Gastrocnemius medialis (tissue), 4 donors: ENCODE results near the gene GRK7.

ENCODE experiments used
- POLR2A ChIP-seq, 2 donors: fragments of 450-650 bp; IDR thresholded peaks; one replicate each; pipeline ENCODE4 v1.6.1; 2017; ENCODE audit warnings: antibody characterized with exemption in 2 of 2, mild to moderate bottlenecking in 2 of 2, moderate library complexity in 2 of 2
- TF ChIP-seq, protein P1 (sequence below), 5 experiments: fragments of 450-650 bp in 3 of 5; fragments of 200-600 bp in 2 of 5; sonication (generic) in 2 of 5; IDR thresholded peaks in 4 of 5; conservative IDR thresholded peaks in 1 of 5; 1 replicate in 4 of 5; 2 replicates in 1 of 5; pipeline ENCODE4 v1.5.1; 2016 to 2019; ENCODE audit warnings: antibody characterized with exemption in 5 of 5, mild to moderate bottlenecking in 3 of 5, moderate library complexity in 3 of 5

DNA sequence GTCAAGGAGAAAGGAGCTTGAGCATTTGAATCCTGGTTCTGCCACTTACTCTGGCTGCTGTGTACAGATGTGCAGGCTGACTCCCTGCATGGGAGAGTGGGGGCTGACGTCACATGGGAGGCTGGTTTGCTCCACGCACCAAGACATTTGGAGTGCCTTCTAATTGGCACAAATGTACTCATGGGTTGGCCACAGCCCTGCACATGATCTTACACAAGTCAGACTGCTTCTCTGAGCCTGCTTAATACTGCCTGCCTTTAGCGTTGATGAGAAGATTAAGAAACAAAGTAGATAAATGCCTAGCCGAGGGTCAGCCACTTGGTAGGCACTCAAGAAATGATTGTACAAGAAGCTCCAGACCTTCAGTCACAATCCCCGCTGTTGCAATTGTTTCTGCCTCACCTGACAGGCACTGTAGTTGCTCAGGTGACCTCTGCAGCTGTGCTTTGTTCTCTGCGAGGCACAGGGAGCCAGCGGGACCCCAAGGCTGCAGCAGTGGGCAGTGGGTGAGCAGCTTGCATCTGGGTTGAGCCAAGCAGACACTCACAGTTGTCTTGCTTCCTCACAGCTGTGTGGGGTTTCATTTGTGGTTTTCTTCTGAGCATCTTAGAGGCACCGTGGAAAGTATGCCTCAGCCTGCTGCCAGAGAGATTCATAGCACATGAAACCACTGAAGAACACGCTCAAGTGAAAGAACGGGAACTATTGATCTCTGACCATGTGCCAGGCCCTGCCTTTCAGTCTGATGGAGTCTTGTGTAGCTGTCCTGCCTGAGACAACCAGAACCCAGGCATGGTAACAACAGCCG is 33.1 kb downstream of the GRK7 start:
- TF ChIP-seq, protein P1, sequence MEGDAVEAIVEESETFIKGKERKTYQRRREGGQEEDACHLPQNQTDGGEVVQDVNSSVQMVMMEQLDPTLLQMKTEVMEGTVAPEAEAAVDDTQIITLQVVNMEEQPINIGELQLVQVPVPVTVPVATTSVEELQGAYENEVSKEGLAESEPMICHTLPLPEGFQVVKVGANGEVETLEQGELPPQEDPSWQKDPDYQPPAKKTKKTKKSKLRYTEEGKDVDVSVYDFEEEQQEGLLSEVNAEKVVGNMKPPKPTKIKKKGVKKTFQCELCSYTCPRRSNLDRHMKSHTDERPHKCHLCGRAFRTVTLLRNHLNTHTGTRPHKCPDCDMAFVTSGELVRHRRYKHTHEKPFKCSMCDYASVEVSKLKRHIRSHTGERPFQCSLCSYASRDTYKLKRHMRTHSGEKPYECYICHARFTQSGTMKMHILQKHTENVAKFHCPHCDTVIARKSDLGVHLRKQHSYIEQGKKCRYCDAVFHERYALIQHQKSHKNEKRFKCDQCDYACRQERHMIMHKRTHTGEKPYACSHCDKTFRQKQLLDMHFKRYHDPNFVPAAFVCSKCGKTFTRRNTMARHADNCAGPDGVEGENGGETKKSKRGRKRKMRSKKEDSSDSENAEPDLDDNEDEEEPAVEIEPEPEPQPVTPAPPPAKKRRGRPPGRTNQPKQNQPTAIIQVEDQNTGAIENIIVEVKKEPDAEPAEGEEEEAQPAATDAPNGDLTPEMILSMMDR (IDR thresholded peaks at IDR 0.05 in 4 of 5, conservative IDR thresholded peaks at IDR 0.05 in 1 of 5): no peak
- no peak for TF ChIP-seq POLR2A (IDR thresholded peaks at IDR 0.05)
